ENCODE measurements around the gene DACT3.

DNA sequence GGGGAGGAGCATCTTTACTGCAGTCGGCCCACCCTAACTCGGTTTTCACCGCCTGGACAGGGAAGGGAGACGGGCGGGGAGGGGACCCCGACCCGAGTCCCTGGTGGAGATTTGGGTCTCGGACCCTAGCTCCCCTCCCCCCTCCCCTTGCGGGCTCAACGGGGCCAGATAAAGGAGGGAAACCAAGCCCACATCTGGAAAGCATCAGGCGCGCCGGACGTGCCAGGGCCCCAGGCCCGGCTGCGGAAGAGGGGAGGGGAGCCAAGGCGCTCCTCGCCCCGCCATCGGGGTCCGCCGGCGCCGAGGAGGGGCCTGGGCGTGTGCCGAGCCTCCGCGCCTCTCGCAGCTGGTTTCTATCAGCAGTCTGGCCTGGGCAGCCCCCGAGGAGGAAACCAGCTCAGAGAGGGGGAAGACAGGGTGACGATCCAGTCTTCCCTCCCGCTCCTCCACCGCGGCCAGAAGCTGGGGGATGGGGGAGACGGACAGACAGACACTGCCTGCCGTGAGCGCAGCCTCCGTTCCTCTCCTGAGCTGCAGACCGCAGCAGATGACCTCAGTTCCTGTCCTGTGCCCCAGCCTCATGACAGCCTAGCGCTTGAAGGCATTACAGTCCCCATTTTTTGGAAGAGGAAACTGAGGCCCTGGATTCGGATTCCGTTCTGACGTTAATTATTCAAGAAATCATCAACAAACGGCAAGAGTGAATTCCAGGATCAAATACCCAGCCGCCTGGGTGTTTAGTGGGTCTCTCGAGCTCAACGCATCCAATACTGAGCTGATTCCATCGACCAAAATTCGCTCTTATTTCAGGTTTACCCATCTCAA, 21.4 kb downstream of the DACT3 start:
- TF ChIP-seq POLR2A (IDR thresholded peaks at IDR 0.05; ENCODE audit: low read length), result no peak
- TF ChIP-seq GATA1 (IDR thresholded peaks at IDR 0.05; ENCODE audit: low read depth, low read length), result no peak

Measured in erythroblast (primary cell).